IPS-11a (cell line): Measurements from ENCODE around the gene OTUB1.

ENCODE experiments used
- H3K4me3 ChIP-seq: one replicate; pipeline ENCODE4 v1.5.1; 2013; ENCODE audit warnings: low read depth, low read length, control low read depth

The OTUB1 gene

DNA sequence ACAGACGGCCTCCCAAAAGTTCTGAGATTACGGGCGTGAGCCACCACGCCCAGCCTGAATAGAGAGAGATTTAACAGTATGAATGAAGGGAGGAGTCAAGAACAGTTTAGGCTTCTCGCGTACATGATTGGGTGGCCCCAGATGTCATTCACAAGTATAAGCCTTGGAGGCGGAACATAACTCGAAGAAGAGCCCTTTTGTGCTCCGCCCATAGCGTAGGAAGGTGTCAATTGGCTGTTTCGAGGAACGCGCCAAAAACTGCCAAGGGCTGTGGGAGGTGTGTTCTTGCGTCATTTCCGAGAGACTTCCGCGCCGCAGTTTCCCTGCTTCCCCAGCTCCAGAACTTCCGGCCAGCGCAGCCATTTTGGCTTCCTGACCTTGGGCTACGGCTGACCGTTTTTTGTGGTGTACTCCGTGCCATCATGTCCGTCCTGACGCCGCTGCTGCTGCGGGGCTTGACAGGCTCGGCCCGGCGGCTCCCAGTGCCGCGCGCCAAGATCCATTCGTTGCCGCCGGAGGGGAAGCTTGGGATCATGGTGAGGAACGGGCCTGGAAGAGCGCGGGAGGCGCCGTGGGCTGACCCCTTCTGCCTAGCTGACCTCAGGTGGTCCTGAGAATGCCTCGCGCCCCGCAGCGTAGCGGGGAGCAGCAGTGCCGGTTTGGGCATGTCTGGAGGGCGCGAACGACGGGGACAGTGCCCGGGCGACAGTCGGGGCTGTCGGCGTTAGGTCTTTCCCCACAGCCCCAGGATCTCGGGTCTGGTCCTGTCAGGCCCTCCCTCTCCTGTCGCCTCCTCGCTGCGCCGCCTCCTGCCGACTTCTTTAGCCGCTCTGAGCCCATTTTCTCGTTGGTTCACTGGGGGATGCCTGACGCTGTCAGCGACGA is 11.7 kb upstream of the OTUB1 start, which contains the start of gene COX8A:
Gene COX8A (plus strand): TSS at position 362 of the 885 bp plus-strand sequence. CDS start 61 bp downstream, at position 423.
- H3K4me3 ChIP-seq: peak within 1 kb of the TSS; percentile 98

DNA sequence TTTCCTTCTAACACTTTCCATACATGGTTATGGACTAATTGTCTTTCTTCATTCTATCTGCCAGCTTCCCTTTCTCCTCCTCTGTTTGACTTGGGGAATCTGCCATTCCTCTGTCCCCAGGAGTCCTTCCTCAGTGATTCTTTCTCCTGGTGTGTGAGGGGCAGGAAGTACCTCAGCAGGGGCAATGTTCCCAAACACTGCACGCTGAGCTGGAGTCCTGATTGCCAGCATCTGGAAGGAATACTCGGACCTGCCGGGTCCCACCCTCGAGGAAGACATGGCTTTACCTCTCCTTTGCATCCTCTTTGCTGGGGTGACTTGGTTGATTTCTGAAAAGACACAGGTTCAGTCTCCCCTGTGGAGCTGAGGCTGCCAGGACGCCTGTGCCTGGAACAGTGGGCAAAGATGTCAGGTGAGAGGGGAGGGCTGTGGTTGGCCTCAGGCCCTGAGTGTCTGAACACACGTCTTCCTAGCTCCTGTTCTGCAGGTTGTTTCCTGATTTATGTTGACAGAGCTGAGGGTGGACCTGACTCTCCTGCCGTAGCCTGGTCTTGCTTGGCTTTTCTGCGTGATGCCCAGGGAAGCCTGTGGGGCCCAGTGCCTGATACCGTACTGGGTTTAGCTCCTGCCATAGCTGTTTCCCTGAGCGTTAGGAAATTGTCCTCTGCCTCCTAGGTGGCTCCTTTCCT is 7.5 kb upstream of the OTUB1 start:
- H3K4me3 ChIP-seq: no peak overlapping the region

DNA sequence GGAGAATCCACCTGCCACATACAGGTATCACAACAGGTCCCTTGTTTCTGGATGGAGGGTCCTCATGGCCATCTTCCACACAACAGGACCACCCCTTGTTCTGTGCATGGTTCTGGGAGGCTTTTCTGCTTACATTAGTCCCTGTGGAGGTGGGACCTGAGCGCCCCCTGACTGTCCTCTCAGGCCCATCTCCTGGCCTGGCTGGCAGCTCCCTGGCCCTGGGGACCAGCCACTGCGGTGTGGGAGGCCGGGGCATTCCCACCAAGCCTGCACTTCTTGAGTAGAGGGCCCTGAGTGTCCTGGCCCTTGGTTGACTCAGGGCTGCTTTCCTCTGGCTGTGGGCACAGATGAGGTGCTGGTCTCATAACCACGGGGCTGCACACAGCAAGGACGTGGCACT is 6.8 kb upstream of the OTUB1 start:
- H3K4me3 ChIP-seq: no peak overlapping the region

DNA sequence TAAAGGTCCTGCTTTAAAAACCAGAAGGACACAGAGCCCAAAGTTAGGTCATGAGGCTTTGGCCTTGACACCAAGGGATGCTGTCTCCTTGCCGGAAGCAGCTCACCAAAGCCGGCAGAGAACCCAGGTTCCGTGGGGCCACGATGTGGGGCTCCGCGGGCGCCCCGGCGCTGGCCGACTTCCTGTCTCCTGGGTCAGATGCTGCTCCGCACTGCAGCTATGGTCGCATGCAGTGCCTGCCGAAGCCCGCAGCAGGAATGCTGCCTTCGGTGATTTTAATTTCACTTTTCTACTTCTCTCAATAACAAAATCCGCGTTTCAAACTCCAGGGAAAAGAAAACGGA is 454 bp upstream of the OTUB1 start:
- H3K4me3 ChIP-seq: peak overlapping the region; percentile 14

DNA sequence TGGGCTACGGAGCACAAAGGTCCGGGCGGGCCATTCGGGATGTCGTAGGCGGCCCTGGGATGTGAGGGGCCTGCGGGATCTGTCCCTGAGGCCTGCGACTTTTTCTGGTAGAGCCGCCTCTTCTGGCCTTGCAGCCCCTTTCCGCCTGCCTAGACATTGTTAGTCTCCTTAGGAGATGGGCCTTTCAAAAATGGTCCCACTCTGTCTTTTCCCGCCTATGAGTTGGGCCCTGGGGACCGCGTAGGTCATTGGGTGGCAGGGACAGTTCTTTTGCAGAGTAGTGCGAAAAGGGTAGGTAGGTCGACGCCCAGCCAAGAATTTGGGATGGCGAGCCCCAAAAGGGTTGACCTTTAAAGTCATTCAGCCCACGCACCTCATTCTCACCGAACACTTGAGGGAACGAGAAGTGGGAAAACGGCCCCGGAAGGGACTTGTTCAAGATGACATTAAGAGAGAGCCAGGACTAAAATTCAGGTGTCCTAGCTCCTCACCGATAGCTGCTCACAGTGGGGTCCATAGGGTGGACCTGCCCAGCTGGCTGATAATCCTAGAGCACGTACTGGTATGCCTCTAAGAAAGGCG is 785 bp downstream of the OTUB1 start:
- H3K4me3 ChIP-seq: peak overlapping the region; percentile 84

DNA sequence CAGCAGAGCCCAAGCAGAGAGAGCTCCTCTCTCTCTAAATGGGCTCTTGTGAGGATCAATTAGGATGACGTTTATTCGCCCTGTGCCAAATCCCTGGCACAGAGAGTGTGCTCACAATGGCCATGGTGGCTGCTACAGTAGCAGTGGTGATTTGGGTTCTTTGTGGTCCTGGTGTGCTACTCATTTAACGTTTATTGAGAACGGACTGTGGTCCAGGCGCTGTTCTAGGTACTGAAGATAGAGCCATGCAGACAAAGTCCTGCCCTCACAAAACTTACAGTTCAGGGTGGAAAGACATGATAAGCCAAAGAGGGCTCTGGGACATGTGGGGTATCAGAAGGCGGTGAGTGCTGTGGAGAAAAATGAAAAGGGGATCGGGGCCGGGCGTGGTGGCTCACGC is 5.3 kb downstream of the OTUB1 start:
- no peak overlapping the region for H3K4me3 ChIP-seq

DNA sequence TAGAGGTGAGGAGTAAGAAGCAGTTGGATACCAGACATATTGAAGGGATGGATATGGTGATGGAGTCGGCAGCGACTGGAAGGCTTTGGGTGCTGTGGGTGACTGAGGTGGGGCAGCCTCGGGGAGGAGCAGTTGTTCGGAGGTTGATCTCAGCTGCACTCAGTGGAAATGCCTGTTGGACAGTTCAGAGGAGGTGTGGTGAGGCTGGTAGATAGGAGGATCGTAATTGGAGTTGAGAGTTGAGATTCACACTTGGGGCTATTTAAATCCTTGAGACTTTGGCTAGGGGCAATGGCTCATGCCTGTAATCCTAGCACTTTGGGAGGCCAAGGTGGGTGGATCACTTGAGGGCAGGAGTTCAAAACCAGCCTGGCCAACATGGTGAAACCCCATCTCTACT is 6.9 kb downstream of the OTUB1 start:
- no peak overlapping the region for H3K4me3 ChIP-seq

DNA sequence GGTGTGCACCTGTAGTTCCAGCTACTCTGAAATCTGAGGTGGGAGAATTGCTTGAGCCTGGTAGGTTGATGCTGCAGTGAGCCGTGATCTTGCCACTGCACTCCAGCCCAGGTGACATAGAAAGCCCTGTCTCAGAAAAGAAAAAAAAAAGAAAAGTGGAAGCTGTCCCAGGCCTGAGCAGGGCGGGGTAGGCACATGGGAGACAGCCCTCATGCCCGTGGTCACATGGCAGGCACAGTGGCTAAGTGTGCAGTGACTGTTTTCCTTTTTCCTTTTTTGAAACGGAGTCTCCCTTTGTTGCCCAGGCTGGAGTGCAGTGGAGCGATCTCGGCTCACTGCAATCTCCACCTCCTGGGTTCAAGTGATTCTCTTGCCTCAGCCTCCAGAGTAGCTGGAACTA is 7.8 kb downstream of the OTUB1 start:
- no peak overlapping the region for H3K4me3 ChIP-seq

DNA sequence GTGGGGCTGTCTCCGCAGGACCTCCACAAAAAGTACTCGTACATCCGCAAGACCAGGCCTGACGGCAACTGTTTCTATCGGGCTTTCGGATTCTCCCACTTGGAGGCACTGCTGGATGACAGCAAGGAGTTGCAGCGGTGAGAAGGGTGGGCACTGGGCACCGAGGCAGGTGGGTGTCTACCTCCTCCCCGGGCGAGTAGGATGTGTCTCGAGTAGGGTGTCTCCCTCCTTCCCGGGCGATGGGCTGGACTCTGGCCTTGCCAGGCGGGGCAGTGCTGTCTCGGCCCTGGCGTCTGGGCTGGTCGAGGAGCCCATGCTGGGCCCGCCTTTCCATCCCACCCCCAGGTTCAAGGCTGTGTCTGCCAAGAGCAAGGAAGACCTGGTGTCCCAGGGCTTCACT is 10.3 kb downstream of the OTUB1 start:
- no peak overlapping the region for H3K4me3 ChIP-seq

DNA sequence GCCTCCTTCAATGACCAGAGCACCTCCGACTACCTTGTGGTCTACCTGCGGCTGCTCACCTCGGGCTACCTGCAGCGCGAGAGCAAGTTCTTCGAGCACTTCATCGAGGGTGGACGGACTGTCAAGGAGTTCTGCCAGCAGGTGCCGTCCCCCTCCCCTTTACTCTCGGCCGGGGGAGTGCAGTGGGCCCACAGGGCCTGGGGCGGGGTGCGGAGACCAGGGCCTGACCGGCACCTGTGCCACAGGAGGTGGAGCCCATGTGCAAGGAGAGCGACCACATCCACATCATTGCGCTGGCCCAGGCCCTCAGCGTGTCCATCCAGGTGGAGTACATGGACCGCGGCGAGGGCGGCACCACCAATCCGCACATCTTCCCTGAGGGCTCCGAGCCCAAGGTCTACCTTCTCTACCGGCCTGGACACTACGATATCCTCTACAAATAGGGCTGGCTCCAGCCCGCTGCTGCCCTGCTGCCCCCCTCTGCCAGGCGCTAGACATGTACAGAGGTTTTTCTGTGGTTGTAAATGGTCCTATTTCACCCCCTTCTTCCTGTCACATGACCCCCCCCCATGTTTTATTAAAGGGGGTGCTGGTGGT is 11.0 kb downstream of the OTUB1 start:
- no peak overlapping the region for H3K4me3 ChIP-seq

DNA sequence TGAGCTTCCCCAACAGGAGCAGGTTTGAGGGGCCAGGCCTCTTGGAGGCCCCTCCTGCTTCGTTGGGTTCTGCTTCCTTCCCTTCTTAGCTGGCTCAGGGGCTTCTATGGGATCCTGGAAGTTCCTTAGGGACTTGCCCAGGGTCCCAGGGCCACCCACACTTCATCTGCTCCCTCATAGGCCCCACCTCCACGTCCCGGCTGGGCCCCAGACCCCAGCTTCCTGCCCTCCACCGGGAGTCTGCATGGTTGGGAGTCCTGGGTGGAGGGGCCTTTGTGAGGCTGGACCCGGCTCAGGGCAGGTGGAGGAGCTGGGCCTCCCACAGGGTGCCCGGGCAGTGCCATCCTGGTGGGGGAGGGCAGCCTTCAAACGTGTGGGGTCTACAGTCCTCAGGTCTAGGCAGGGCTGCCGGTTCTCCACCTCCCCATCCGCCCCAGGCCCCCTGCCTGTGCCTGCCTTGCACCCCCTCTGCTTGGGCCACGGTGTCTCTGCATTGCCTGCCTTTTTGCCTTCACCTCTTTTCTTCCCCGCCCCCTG is 11.6 kb downstream of the OTUB1 start:
- H3K4me3 ChIP-seq: no peak overlapping the region

DNA sequence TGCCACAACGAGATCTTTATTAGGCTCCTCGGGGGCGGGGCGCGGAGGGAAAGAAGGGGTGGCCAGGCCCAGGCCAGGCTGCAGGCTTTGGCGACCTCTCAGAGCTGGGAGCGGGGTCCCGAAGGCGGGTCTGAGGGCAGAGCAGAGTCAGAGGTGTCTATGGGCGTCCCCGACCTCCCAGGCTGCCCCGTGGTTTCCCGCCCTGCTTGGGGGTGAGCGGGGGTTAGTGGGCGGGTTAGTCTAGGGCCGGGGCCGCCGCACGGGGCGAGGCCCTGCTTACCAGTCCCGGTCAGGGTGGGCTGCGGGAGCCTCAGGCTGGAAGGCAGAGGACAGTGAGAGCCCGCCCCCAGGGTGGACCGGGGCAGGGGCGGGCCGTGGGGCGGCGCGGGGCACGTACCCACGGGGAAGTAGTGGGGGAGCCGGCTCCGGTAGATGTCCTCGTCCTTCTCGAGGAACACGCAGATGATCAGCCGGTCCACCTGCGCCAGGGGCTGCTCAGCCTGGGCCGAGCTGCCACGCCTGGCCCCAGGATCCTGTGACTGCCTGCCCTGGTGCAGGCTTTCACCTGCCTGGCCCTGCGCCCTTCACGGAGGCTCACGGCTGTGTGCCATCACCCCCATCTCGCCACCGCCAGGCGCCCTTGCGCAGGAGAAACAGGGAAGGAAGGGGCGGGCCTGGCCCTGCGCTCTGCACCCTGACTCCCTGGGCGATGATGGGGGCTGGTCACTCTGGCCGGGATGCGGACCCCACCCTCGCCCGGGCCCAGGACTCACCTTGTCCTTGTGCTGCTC is 12.5 kb downstream of the OTUB1 start:
- H3K4me3 ChIP-seq: peak overlapping the region; percentile 43

DNA sequence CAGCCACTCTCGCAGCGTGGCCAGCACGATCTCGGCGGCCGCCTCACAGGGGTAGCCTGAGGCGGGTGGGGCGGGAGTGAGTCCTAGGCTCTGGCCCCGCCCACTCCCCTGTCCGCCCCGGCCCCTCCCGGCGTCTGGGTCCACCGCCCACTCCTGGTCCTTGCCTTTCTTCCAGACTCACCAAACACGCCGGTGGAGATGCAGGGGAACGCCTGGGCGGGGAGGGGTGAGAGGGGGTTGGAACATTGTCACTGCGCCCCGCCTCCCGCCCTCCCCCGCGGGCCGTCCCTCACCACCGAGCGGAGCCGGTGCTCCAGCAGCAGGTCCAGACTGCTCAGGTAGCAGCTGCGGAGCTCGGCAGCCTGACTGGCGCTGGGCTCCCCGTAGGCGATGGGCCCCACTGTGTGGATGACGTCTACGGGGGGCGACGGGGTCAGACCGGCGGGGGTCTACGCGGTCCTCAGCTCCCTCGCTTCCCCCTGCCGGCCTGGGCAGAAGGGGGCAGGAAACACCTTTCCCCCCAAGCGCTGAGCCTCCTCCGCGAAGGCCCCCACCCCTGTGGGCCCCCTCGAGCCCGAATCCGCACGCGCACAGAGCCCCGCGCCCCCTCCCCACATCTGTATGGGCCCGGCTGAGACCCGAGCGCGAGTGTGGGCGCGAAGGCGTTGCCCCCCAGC is 13.2 kb downstream of the OTUB1 start:
- H3K4me3 ChIP-seq: peak overlapping the region; percentile 43

DNA sequence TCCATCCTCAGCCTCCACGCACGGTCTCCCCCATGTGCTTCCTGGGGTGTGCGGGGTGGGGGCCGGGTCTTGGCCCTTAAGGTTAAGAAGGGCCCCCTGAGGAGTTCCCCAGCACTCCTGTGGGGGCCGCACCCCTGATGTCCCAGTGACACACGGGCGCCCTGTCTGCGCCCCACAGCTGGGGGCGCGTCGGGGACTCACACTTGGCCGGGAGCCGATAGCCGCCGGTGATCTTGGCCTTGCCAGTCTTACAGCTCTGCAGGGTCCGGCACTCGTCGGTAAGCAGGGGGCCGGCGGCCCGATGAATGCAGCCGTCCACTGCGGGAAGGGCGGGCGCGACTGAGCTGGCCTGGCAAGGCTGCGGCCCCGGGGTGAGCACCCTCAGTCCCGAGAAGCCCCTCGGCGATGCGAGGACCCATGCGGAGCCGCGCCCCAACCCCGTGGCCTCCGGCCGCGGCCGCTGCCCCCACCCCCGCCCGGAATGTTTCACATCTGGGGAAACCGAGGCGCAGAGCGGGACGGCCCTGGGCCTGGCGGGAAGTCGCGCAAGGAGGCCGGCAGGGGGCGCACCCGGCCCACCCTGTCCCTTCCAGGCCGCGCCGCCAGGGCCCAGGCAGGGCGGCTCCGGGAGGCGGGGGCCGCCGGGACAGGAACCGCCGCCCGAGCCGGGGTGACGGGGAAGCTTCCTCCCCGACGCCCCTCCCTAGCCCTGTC is 13.9 kb downstream of the OTUB1 start:
- H3K4me3 ChIP-seq: peak overlapping the region; percentile 43

DNA sequence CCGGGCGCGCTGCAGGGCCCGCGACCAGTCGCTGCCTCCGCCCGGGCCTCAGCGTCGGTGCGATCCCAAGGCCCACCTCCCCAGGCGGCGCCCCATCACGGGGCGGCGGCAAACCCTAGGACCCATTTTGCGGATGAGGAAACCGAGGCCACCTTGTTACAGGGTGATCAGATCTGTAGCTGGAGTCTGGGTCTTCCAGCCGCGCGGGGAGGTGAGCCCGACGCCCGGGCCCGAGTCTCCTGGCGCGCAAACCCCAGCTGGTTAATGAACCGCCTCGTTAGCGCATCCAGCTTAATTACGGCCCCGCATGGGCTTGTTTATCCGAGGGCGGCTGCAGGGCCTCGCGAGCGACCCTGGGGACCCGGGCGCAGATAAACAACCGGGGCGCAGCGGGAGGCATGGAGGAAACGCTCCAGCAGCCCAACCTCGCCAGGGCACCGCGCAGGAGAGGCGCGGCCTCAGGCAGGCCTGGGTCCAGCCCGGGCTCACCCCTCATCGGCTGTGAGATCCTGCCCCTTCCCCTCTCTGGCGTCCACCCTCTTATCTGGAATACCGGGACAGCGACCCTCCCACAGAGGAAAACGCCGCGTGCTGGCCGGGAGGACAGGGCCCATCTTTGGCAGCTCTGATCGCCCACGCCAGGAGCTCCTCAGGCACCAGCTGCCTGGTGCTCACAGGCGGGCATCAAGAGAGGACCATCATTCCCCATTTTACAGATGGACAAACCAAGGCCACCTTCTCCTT is 14.7 kb downstream of the OTUB1 start:
- H3K4me3 ChIP-seq: no peak overlapping the region

DNA sequence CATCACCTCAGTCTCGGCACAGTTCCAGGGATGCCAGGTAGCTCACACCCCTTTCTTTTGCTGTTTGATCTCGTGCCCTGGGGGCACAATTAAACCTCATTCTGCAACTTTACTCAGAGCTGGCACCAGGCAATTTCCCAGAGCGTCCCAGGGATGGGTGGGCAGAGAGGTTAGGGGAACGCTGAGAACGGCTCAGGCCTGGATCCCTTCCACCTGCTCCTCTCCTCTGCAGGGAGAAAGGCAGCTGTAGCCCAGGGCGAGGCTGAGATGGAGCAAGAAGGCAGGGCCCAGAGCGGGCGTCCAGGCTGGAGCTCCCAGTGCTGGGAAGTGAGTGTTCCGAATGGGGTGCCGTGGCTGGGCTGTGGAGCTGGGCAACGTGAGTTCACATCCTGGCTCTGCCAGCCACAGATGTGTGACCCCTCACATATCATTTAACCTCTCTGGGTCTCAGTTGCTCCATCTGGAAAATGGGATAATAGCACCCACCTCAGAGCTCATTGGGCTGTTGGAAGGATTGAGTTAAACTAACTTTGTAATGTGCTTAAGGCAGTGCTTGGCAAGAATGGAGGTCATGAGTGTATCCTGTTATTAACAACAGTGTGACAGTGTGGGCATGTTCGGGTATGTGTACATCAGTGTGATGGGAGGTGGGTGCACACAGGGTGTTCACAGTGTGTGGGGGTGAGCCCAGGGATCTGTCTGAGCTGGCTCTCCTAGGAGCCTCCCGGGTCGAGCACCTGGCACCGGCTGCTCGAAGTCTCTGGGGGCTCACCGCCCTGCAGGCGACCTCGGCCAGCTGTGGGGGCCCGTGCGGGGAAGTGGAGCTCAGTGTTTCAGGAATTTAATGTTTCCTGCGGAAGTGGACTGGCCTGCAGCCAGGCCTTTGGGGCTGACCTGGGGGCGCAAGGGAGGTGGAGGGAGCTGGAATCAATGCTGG is 15.5 kb downstream of the OTUB1 start:
- no peak overlapping the region for H3K4me3 ChIP-seq

DNA sequence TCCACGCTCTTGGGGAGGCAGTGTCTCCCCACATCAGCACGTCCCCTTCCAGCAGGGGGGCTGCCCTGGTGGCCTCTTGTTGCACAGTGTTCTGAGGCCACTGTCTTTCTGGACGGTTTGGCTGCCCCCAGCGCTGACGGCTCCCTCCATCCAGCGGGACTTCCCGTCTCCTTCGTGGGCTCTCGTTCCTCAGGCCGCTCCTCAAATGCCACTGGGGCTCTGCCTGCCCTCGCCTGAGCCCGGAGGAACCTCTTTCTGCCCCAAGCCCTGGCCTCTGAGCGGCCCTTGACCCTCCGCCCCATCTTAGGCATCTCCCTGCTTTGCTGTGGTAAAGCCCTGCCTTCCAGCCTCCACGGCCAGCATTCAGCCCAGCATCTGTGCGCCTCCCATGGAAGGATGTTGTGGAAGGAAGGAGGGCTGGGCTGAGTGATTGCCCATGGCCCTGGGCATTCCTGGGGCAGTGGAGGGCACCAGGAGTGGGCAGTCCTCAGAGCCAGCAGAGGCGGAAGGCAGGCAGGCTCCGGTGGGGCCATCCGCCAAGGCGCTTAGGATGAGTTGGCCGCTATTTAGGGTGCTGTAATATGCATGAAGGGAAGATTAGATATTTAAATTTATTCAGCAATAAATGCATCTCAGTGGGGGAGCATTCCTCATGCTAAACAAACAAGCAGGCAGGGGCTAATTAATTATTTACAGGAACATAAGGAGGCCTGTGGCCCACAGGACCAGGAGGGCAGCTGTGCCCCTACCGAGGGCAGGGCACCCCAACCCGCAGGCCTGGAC is 17.8 kb downstream of the OTUB1 start:
- no peak overlapping the region for H3K4me3 ChIP-seq
